ENCODE results near the gene ZSCAN1.

ZSCAN1 gene

DNA sequence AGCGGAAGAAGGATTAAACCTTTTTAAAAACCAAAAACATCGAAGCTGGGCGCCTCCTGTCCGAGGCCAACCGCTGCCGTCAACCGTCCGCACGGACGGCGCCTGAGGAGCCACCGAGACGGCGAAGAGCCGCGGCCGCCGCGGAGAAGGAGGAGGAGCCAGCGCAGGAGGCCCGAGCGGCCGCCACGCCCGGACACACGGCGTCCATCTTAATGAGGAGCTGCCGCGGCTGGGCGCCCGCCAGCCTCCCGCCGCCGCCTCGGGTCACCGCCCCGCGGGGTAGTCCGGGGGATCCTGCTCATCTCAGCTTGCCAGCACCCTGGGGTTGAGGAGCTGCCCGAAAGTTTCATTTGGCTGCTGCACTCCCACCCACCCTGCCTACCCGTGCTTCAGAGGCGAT is 10.6 kb downstream of the ZSCAN1 start:
- no peaks in the 10 kb centered on the region for H3K27me3 ChIP-seq (ENCODE audit: control insufficient read depth, insufficient read depth, low read length)
- peaks cover 6% of the 10 kb centered on the region for H3K9me3 ChIP-seq (ENCODE audit: control insufficient read depth, insufficient read depth, low read length)

DNA sequence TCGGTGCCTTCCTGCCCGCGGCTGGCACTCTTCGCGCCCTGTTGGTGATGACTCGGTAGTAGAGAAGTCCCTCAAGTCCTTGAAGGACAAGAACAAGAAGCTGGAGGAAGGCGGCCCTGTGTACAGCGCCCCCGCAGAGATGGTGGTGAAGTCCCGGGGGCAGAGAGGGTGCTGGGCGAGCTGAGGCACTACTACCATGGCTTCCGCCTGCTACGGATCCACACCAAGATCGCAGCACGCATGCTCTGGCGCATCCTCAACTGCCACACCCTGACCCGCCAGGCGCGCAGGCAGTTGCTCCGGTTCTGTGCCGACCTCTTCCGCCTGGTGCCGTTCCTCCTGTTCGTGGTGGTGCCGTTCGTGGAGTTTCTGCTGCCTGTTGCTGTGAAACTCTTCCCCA is 11.1 kb downstream of the ZSCAN1 start:
- H3K9ac ChIP-seq (ENCODE audit: low read depth, low read length), result no peak overlapping the region
- no peaks in the 10 kb centered on the region for H3K36me3 ChIP-seq (ENCODE audit: control insufficient read depth, insufficient read depth, low read length)
- no peaks in the 10 kb centered on the region for H3K27me3 ChIP-seq (ENCODE audit: control insufficient read depth, insufficient read depth, low read length)
- no peaks in the 10 kb centered on the region for H3K4me1 ChIP-seq (ENCODE audit: control insufficient read depth, insufficient read depth, low read length)
- no peak overlapping the region for H3K4me3 ChIP-seq (ENCODE audit: low read depth, low read length)
- peaks cover 8% of the 10 kb centered on the region for H3K9me3 ChIP-seq (ENCODE audit: control insufficient read depth, insufficient read depth, low read length)

More for the DNA sequence above, 10.6 kb downstream of the ZSCAN1 start:
- H3K36me3 ChIP-seq (ENCODE audit: control insufficient read depth, insufficient read depth, low read length), result no peaks in the 10 kb centered on the region
- H3K9ac ChIP-seq (ENCODE audit: low read depth, low read length), result no peak overlapping the region
- H3K4me3 ChIP-seq (ENCODE audit: low read depth, low read length), result no peak overlapping the region
- H3K4me1 ChIP-seq (ENCODE audit: control insufficient read depth, insufficient read depth, low read length), result no peaks in the 10 kb centered on the region

DNA sequence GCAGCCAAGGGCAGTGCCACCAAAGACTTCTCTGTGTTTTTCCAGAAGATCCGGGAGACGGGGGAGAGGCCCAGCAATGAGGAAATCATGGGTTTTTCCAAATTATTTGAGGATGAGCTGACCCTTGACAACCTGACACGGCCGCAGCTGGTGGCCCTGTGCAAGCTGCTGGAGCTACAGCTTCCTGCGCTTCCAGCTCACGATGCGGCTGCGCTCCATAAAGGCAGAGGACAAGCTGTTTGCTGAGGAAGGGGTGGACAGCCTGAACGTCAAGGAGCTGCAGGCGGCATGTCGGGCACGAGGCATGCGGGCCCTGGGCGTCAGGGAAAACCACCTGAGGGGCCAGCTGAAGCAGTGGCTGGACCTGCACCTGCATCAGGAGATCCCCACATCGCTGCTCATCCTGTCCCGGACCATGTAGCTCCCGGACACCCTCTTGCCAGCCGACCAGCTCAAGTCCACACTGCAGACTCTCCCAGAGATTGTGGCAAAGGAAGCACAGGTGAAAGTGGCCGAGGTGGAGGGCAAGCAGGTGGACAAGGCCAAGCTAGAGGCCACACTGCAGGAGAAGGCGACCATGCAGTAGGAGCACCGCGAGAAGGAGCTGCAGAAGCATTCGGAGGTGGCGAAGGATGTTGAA is 11.7 kb downstream of the ZSCAN1 start:
- no peaks in the 10 kb centered on the region for H3K36me3 ChIP-seq (ENCODE audit: control insufficient read depth, insufficient read depth, low read length)
- H3K9me3 ChIP-seq (ENCODE audit: control insufficient read depth, insufficient read depth, low read length), result peaks cover 8% of the 10 kb centered on the region

DNA sequence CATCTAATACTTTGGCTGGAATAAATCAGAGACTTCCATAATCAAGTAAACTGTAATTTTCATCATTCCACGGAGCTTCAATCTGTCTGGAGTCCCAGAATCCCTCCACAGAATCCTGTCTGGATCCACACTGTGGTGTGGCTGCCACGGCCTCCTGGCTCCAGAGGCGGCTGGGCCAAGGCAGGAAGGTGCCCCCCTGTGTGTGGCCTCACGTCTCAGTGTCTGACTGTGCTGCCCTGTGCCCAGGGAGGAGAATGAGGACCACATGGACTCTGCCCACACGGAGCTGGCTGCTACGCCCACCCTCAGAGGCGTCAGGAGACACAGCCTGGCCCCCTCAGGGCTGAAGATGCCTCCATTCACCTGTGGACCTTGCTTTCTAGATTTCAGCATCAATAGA is 13.0 kb downstream of the ZSCAN1 start:
- H3K36me3 ChIP-seq (ENCODE audit: control insufficient read depth, insufficient read depth, low read length), result no peaks in the 10 kb centered on the region
- no peaks in the 10 kb centered on the region for H3K4me1 ChIP-seq (ENCODE audit: control insufficient read depth, insufficient read depth, low read length)
- H3K27me3 ChIP-seq (ENCODE audit: control insufficient read depth, insufficient read depth, low read length), result no peaks in the 10 kb centered on the region
- no peak overlapping the region for H3K9ac ChIP-seq (ENCODE audit: low read depth, low read length)
- H3K9me3 ChIP-seq (ENCODE audit: control insufficient read depth, insufficient read depth, low read length), result peaks cover 8% of the 10 kb centered on the region
- no peak overlapping the region for H3K4me3 ChIP-seq (ENCODE audit: low read depth, low read length)

More for the DNA sequence above, 11.7 kb downstream of the ZSCAN1 start:
- Histone ChIP-seq H3K4me3 (ENCODE audit: low read depth, low read length) (no peak overlapping the region), H3K27me3 (ENCODE audit: control insufficient read depth, insufficient read depth, low read length) (no peaks in the 10 kb centered on the region), H3K4me1 (ENCODE audit: control insufficient read depth, insufficient read depth, low read length) (no peaks in the 10 kb centered on the region), H3K9ac (ENCODE audit: low read depth, low read length) (no peak overlapping the region)

DNA sequence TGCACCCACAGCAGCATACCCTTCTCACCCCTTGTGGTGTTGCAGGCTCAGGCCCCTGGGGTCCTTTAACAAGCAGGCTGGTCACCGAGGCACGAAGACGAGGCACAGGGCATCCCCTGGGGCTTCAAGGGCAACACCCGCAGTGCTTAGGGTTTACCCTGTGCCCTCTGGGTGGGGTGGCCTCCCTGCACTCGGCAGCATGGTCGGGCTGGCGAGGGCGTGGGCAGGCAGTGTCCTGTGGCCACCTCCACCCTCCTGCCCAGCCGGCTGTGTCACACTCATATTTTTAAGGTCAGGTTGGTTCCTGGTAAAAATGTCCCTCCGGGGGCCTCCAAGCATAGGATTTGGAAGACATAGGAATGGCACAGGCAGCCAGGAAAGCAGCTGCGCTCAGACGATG is 13.8 kb downstream of the ZSCAN1 start:
- H3K36me3 ChIP-seq (ENCODE audit: control insufficient read depth, insufficient read depth, low read length), result no peaks in the 10 kb centered on the region
- H3K27me3 ChIP-seq (ENCODE audit: control insufficient read depth, insufficient read depth, low read length), result no peaks in the 10 kb centered on the region

DNA sequence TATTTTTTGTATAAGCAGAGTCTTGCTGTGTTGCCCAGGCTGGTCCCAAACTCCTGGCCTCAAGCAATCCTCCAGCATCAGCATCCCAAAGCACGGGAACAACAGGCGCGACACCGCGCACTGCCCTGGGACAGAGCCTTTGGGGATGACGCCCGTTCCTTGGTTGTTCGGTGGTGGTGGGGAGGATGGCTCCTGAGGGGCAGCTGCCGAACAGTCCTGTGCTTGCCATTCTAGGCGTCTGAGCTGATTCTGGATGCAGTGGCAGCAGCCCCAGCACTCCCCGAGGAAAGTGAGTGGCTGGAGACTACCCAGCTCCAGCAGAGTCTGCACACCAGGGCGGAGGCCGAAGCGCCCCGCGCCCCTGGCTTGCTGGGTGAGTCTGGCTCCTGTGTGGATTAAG is 18.4 kb downstream of the ZSCAN1 start:
- Histone ChIP-seq H3K27me3 (ENCODE audit: control insufficient read depth, insufficient read depth, low read length) (no peaks in the 10 kb centered on the region), H3K9me3 (ENCODE audit: control insufficient read depth, insufficient read depth, low read length) (peaks cover 6% of the 10 kb centered on the region)

More for the DNA sequence above, 13.8 kb downstream of the ZSCAN1 start:
- H3K4me3 ChIP-seq (ENCODE audit: low read depth, low read length), result no peak overlapping the region
- H3K9ac ChIP-seq (ENCODE audit: low read depth, low read length), result no peak overlapping the region
- no peaks in the 10 kb centered on the region for H3K4me1 ChIP-seq (ENCODE audit: control insufficient read depth, insufficient read depth, low read length)
- H3K9me3 ChIP-seq (ENCODE audit: control insufficient read depth, insufficient read depth, low read length), result peaks cover 8% of the 10 kb centered on the region

GRCh38 chr19:58053480-58054156 is 19.8 kb downstream of the ZSCAN1 start:
- peaks cover 4% of the 10 kb centered on the region for H3K4me1 ChIP-seq (ENCODE audit: control insufficient read depth, insufficient read depth, low read length)
- H3K4me3 ChIP-seq (ENCODE audit: low read depth, low read length), result no peak overlapping the region
- peaks cover 6% of the 10 kb centered on the region for H3K9me3 ChIP-seq (ENCODE audit: control insufficient read depth, insufficient read depth, low read length)
- H3K36me3 ChIP-seq (ENCODE audit: control insufficient read depth, insufficient read depth, low read length), result no peaks in the 10 kb centered on the region
- H3K9ac ChIP-seq (ENCODE audit: low read depth, low read length), result no peak overlapping the region
- no peaks in the 10 kb centered on the region for H3K27me3 ChIP-seq (ENCODE audit: control insufficient read depth, insufficient read depth, low read length)

More for the DNA sequence above, 18.4 kb downstream of the ZSCAN1 start:
- Histone ChIP-seq H3K4me3 (ENCODE audit: low read depth, low read length) (no peak overlapping the region), H3K36me3 (ENCODE audit: control insufficient read depth, insufficient read depth, low read length) (no peaks in the 10 kb centered on the region), H3K4me1 (ENCODE audit: control insufficient read depth, insufficient read depth, low read length) (no peaks in the 10 kb centered on the region), H3K9ac (ENCODE audit: low read depth, low read length) (no peak overlapping the region)

DNA sequence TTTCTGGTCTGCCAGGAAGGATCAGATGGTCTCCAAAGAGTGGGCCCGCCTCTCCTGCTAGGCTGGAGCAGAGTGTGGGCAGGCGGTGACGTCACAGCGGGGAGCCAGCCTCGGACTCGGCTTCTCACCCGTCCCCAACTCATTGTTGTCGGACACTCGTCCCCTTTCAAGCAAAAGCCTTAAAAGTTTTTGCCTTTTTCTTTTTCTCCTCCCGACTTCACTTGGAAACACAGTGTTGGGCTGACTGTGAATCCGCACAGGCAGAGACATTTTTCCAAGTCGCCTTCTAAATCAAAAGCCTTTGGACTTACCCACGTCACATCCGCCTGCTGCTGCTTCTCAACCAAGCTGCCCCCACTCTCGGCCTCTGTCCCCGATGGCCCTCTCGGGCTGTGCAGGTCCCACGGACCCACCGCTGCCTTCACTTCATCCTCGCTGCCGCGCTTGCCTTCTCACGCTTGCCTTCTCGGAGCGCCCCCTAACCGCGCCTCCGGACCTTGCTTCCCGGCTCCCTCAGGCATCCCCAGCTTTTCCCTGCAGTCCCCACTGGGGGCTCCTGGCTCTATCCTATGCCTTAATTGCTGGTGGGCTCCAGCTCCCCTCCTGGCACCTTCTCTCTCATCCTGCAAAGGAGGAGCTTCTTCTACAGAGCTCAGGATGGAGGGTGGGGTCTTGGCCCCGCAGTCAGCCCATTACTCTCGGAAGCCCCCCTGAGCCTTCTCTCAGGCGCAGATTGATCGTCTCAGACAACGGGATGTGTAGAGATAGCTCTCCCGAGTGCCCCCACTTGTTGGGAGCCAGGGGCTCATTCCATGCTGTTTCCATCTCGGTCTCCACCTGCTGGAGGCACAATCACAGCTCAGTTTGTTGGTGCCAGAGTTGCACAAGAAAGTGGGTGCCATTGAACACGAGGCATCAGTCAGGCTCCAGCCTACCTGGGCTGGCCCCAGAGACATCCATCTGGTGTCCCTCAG is 21.4 kb downstream of the ZSCAN1 start:
- Histone ChIP-seq H3K27me3 (ENCODE audit: control insufficient read depth, insufficient read depth, low read length) (no peaks in the 10 kb centered on the region), H3K9ac (ENCODE audit: low read depth, low read length) (no peak overlapping the region), H3K9me3 (ENCODE audit: control insufficient read depth, insufficient read depth, low read length) (peaks cover 3% of the 10 kb centered on the region), H3K36me3 (ENCODE audit: control insufficient read depth, insufficient read depth, low read length) (no peaks in the 10 kb centered on the region), H3K4me3 (ENCODE audit: low read depth, low read length) (no peak overlapping the region), H3K4me1 (ENCODE audit: control insufficient read depth, insufficient read depth, low read length) (peaks cover 6% of the 10 kb centered on the region)

- H3K36me3 ChIP-seq (ENCODE audit: control insufficient read depth, insufficient read depth, low read length), result peaks cover 2% of the 10 kb centered on the region
- H3K4me3 ChIP-seq (ENCODE audit: low read depth, low read length), result no peak overlapping the region
- peaks cover 6% of the 10 kb centered on the region for H3K4me1 ChIP-seq (ENCODE audit: control insufficient read depth, insufficient read depth, low read length)
- H3K9me3 ChIP-seq (ENCODE audit: control insufficient read depth, insufficient read depth, low read length), result peaks cover 3% of the 10 kb centered on the region
- no peak overlapping the region for H3K9ac ChIP-seq (ENCODE audit: low read depth, low read length)
- H3K27me3 ChIP-seq (ENCODE audit: control insufficient read depth, insufficient read depth, low read length), result no peaks in the 10 kb centered on the region
Measured at GRCh38 chr19:58056261-58056660, 22.4 kb downstream of the ZSCAN1 start.

DNA sequence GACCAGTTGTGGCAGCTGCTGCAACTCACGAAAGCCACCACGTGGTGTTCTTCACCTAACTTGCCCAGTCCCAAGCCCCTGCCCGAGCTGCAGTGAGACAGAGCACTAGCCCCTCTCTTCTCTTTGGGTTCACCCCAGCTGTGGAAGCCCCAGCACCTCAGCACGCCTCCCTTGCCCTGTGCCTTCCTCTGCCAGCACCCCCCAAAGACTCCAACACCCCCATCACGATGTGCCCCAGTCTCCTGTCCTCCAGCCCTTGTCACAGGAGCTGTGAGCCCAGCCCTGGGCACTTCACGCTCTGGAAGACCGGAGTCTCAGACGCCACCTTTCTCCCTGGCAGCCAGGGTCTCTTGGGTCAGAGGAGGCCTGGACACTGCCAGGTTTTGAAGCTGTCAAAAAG is 23.0 kb downstream of the ZSCAN1 start:
- Histone ChIP-seq H3K4me1 (ENCODE audit: control insufficient read depth, insufficient read depth, low read length) (peaks cover 6% of the 10 kb centered on the region), H3K4me3 (ENCODE audit: low read depth, low read length) (no peak overlapping the region), H3K36me3 (ENCODE audit: control insufficient read depth, insufficient read depth, low read length) (peaks cover 2% of the 10 kb centered on the region), H3K9ac (ENCODE audit: low read depth, low read length) (no peak overlapping the region), H3K9me3 (ENCODE audit: control insufficient read depth, insufficient read depth, low read length) (peaks cover 3% of the 10 kb centered on the region), H3K27me3 (ENCODE audit: control insufficient read depth, insufficient read depth, low read length) (no peaks in the 10 kb centered on the region)

DNA sequence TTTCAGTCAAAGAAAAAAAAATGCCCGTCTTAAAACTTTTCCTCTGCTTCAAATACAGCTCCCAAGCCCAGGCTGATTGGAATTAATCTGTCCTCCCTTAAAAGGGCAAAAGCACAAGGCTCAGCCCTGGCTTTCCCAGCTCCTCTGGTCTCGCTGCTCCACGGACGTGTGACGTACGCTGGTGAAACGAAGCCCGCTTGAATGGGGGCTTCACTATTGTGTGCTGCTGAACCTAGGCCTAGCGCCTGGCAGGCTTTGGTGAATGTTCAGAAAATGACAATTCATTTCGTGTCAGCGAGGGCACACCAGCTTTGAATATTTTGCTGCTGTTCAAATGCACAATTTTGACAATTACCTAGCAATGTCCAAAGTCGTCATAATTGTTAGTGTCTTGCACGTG is 24.6 kb downstream of the ZSCAN1 start:
- H3K9ac ChIP-seq (ENCODE audit: low read depth, low read length), result peak overlapping the region; percentile 17
- H3K4me1 ChIP-seq (ENCODE audit: control insufficient read depth, insufficient read depth, low read length), result peaks cover 6% of the 10 kb centered on the region
- H3K27me3 ChIP-seq (ENCODE audit: control insufficient read depth, insufficient read depth, low read length), result no peaks in the 10 kb centered on the region
- H3K4me3 ChIP-seq (ENCODE audit: low read depth, low read length), result peak overlapping the region; percentile 67
- peaks cover 3% of the 10 kb centered on the region for H3K9me3 ChIP-seq (ENCODE audit: control insufficient read depth, insufficient read depth, low read length)
- H3K36me3 ChIP-seq (ENCODE audit: control insufficient read depth, insufficient read depth, low read length), result peaks cover 2% of the 10 kb centered on the region

Measured in iPS-15b (cell line).